K562 (cell line): Measurements from ENCODE around the gene PTPN9. TPM values are rescaled to one million over a fixed set of nuclear protein-coding genes. Genes with fewer than 3 reads are reported as not detected.
A peak's percentile ranks its signal among the peaks of the same experiment; 100 is the strongest.

Experiments
- ATAC-seq: fragments of 200-7000 bp; cut with Tn5 transposase; 3 replicates; pipeline ENCODE4 v1.9.1; 2020; ENCODE audit warnings: moderate library complexity
- BruUV-seq: library from RNA; stranded (reverse); fragments of 400-500 nt; replicated peaks from 2 replicates; lab custom pipeline; 2021; lab: Mats Ljungman, UMichigan
- CTCF ChIA-PET: fragments of 300-600 bp; formaldehyde crosslinking; extraction: SDS; loops from one replicate; lab custom pipeline; 2021; ENCODE audit warnings: low intra/inter-chr PET ratio; lab: Yijun Ruan, JAX
- POLR2A ChIA-PET: fragments of 300-600, 350-650 bp; sonication (Branson Sonifier 250); formaldehyde crosslinking; extraction: SDS; loops from one replicate; lab custom pipeline; 2021; ENCODE audit warnings: antibody characterized with exemption, inconsistent platforms; lab: Yijun Ruan, JAX
- DNase-seq, 4 experiments: peaks; one replicate each; pipeline versions ENCODE4 v3.0.0 to v3.0.0-alpha.2; 2011 to 2018; ENCODE audit warnings: low spot score in 3 of 4, mixed read lengths in 3 of 4; ENCODE audit errors: extremely low read depth in 1 of 4
- FAIRE-seq: peaks from 2 replicates; lab custom pipeline; 2011; peaks lifted over from hg19 to GRCh38; lab: Jason Lieb, UNC
- H2AFZ ChIP-seq: 2 replicates; pipeline ENCODE4 v1.6.0; 2011; ENCODE audit warnings: low read depth, low read length, control low read depth, inconsistent platforms
- H3K27ac ChIP-seq: fragments of 200-600 bp; 3 replicates; pipeline ENCODE4 v1.8.0; 2011; ENCODE audit warnings: low read depth, mild to moderate bottlenecking, control low read depth, inconsistent platforms, low read length, moderate library complexity, mixed read lengths; ENCODE audit errors: extremely low read depth
- H3K27me3 ChIP-seq, 2 experiments: fragments of 300-600 bp in 1 of 2; 2 replicates in 1 of 2; 3 replicates in 1 of 2; pipeline versions ENCODE4 v1.6.0 to v1.8.0; 2011; ENCODE audit warnings: inconsistent platforms in 2 of 2, low read length in 2 of 2, mild to moderate bottlenecking in 1 of 2, mixed read lengths in 1 of 2, moderate library complexity in 1 of 2; ENCODE audit not compliant: control insufficient read depth in 2 of 2, insufficient read depth in 2 of 2
- H3K36me3 ChIP-seq: fragments of 300-600 bp; 3 replicates; pipeline ENCODE4 v1.8.0; 2011; ENCODE audit warnings: mild to moderate bottlenecking, low read length, inconsistent platforms; ENCODE audit not compliant: control insufficient read depth, insufficient read depth
- H3K4me1 ChIP-seq, 2 experiments: fragments of 200-600 bp in 1 of 2; replicated peaks in 1 of 2; 2 replicates in 1 of 2; 3 replicates in 1 of 2; pipeline versions ENCODE4 v1.5.1 to v1.8.0; 2011; ENCODE audit warnings: inconsistent platforms in 2 of 2, low read length in 2 of 2, mild to moderate bottlenecking in 1 of 2, mixed read lengths in 1 of 2, moderate library complexity in 1 of 2; ENCODE audit not compliant: control insufficient read depth in 2 of 2, insufficient read depth in 2 of 2
- H3K4me2 ChIP-seq: 2 replicates; pipeline ENCODE4 v1.6.1; 2011; ENCODE audit warnings: low read length, control low read depth, inconsistent platforms, mixed read lengths; ENCODE audit not compliant: insufficient read depth
- H3K4me3 ChIP-seq: fragments of 200-600 bp; sonication (generic), shearing (Covaris generic); 2 replicates; pipeline ENCODE4 v1.5.1; 2016; ENCODE audit warnings: control low read depth, inconsistent platforms
- H3K79me2 ChIP-seq: fragments of 200-600 bp; 3 replicates; pipeline ENCODE4 v1.8.0; 2011; ENCODE audit warnings: low read length, inconsistent platforms; ENCODE audit not compliant: control insufficient read depth, insufficient read depth
- H3K9ac ChIP-seq, 2 experiments: 2 replicates each; pipeline versions ENCODE4 v1.6.0 to v1.6.1; 2011; ENCODE audit warnings: low read depth in 2 of 2, low read length in 2 of 2, control low read depth in 1 of 2, inconsistent platforms in 1 of 2, mild to moderate bottlenecking in 1 of 2, mixed read lengths in 1 of 2; ENCODE audit not compliant: insufficient read depth in 1 of 2
- H3K9me1 ChIP-seq: one replicate; pipeline ENCODE4 v1.6.0; 2011; ENCODE audit warnings: inconsistent platforms, mild to moderate bottlenecking, low read length, moderate library complexity; ENCODE audit not compliant: control insufficient read depth, insufficient read depth
- H3K9me3 ChIP-seq: replicated peaks from 2 replicates; pipeline ENCODE4 v1.5.1; 2011; ENCODE audit warnings: low read depth, low read length, inconsistent platforms; ENCODE audit not compliant: control insufficient read depth, insufficient read depth
- H4K20me1 ChIP-seq: replicated peaks from 2 replicates; pipeline ENCODE4 v1.6.1; 2011; ENCODE audit warnings: low read length, inconsistent platforms, mixed read lengths; ENCODE audit not compliant: control insufficient read depth, insufficient read depth
- MEIS2 ChIP-seq: fragments of 450-650 bp; IDR thresholded peaks from 2 replicates; pipeline ENCODE4 v1.6.1; 2014; ENCODE audit warnings: mild to moderate bottlenecking; ENCODE audit not compliant: partially characterized antibody
- PBX2 ChIP-seq, 2 experiments: IDR thresholded peaks in 1 of 2; conservative IDR thresholded peaks in 1 of 2; 2 replicates each; pipeline ENCODE4 v1.6.1; 2016; ENCODE audit warnings: low read depth in 2 of 2, mild to moderate bottlenecking in 1 of 2, missing compliant biosample characterization in 1 of 2, missing genetic modification characterization in 1 of 2, moderate library complexity in 1 of 2
- PKNOX1 ChIP-seq: fragments of 450-650 bp; IDR thresholded peaks from 2 replicates; pipeline ENCODE4 v1.6.1; 2016
- SAFB ChIP-seq: fragments of 200-400 bp; formaldehyde crosslinking; IDR thresholded peaks from 2 replicates; pipeline ENCODE4 v1.6.1; 2017; ENCODE audit warnings: low read depth, low read length, borderline replicate concordance
- SRSF1 ChIP-seq: fragments of 200-400 bp; formaldehyde crosslinking; IDR thresholded peaks from 2 replicates; pipeline ENCODE4 v1.6.1; 2017; ENCODE audit warnings: mild to moderate bottlenecking, low read depth, low read length, moderate library complexity
- ZNF253 ChIP-seq: fragments of 250-450 bp; sonication (Bioruptor Pico); conservative IDR thresholded peaks from 2 replicates; pipeline ENCODE4 v1.6.1; 2021; ENCODE audit warnings: mild to moderate bottlenecking
- WGBS: fragments of 100-300 bp; shearing (Covaris generic); methylation state at CpG from one replicate; pipeline ENCODE4 v1.1.6; 2016; ENCODE audit warnings: low coverage, mixed read lengths; ENCODE audit not compliant: insufficient coverage; ENCODE audit errors: missing lambda C conversion rate; 5-methylcytosine and 5-hydroxymethylcytosine counted together
- in situ Hi-C: fragments of 300-500 bp; cut with MboI; formaldehyde crosslinking; loops from 4 replicates; pipeline ENCODE4 v1.15.0; 2018; ENCODE audit warnings: inconsistent platforms, mixed read lengths
- intact Hi-C: fragments of 100-400 bp; cut with micrococcal nuclease; formaldehyde crosslinking; loops from 2 replicates; pipeline ENCODE4 v1.14.2; 2022
- polyA plus RNA-seq, 8 experiments: library from polyadenylated mRNA; depleted of rRNA in 4 of 8; stranded (reverse) in 5 of 8; unstranded in 3 of 8; fragments of >200 nt; fragmentation: Nextera tagmentation in 2 of 8; fragmentation: Illumina TruSeq in 1 of 8; extraction: Ambion mirVana in 2 of 8; extraction: Trizol in 1 of 8; gene quantifications; 2 replicates each; pipeline versions ENCODE4 v1.2.1 to v1.2.3, GENCODE V29; 2011 to 2014; ENCODE audit warnings: inconsistent platforms in 1 of 8, missing spikeins in 1 of 8
- total RNA-seq, 7 experiments: library from RNA; depleted of rRNA in 6 of 7; stranded (reverse); fragments of >200 nt in 6 of 7; fragmentation: Illumina TruSeq in 2 of 7; extraction: Trizol in 2 of 7; gene quantifications; 2 replicates each; pipeline versions ENCODE4 v1.2.1 to v1.2.3, GENCODE V29; 2011 to 2021; ENCODE audit warnings: low replicate concordance in 1 of 7

The PTPN9 gene
- total and polyA plus RNA-seq, 9 of the 15 experiments (the other 6 are each of a cell fraction or from before 2014, with no cell fraction given), result 5.0 to 24.0 (median 14.2) TPM

- no TSS peak for BruUV-seq
- H3K4me2 ChIP-seq, result no peak overlapping the region
Measured at GRCh38 chr15:75570126-75570845, 8.8 kb downstream of the PTPN9 start.

More at GRCh38 chr15:75570126-75570845, 8.8 kb downstream of the PTPN9 start:
- TF ChIP-seq ZNF253 (CRISPR knock-in tag) (no peak), PBX2 (CRISPR knock-in tag; IDR thresholded peaks at IDR 0.05; ENCODE audit: low read depth) (no peak), PBX2 (tag; conservative IDR thresholded peaks at IDR 0.05; ENCODE audit: low read depth) (peak; percentile 58), SRSF1 (no peak), SAFB (no peak), PKNOX1 (peak; percentile 81), MEIS2 (peak; percentile 81)
- H3K4me1 ChIP-seq, result peaks cover 0 to 9% of the 10 kb centered on the region in 2 experiments; a peak in 3 of 5 replicates
- no peaks in the 10 kb centered on the region for H3K27me3 ChIP-seq
- no peak overlapping the region for H3K9ac ChIP-seq
- 84% methylated on average over 8 of the region's 8 CpGs for WGBS
- ATAC-seq, result no peak
- H3K9me3 ChIP-seq, result no peaks in the 10 kb centered on the region
- peaks cover 5% of the 10 kb centered on the region for H3K9me1 ChIP-seq
- ChIA-PET CTCF (no interaction called here), POLR2A (interaction anchor here (0.7 kb wide), 1 partner anchor 1512 kb away, joined by 3 read pairs; no protein-coding TSS in a partner anchor)
- no peak for FAIRE-seq
- H3K4me3 ChIP-seq, result no peak overlapping the region
- H3K36me3 ChIP-seq, result peaks cover 3% of the 10 kb centered on the region; the same call in 1 of the 3 replicates
- intact Hi-C loops, result no loop called here
- DNase-seq, result no peak
- in situ Hi-C loops, result no loop called here
- no peak overlapping the region for H3K27ac ChIP-seq
- peaks cover 37% of the 10 kb centered on the region for H3K79me2 ChIP-seq
- no peak overlapping the region for H2AFZ ChIP-seq
- H4K20me1 ChIP-seq, result no peaks in the 10 kb centered on the region
